Panc1 (cell line): ENCODE results near the gene ZC3H7B. TPM values are rescaled to one million over a fixed set of nuclear protein-coding genes. Genes with fewer than 3 reads are reported as not detected.
A peak's percentile ranks its signal among the peaks of the same experiment; 100 is the strongest.

Source experiments
- ATAC-seq: fragments of 200-7000 bp; cut with Tn5 transposase; 2 replicates; pipeline ENCODE4 v1.9.1; 2020; ENCODE audit warnings: mild to moderate bottlenecking, moderate library complexity
- BruUV-seq: library from RNA; stranded (reverse); fragments of 400-500 nt; replicated peaks from 2 replicates; lab custom pipeline; 2021; lab: Mats Ljungman, UMichigan
- CTCF ChIA-PET: fragments of 300-600 bp; sonication (Branson Sonifier 250); formaldehyde crosslinking; loops from one replicate; lab custom pipeline; 2022; ENCODE audit warnings: antibody characterized with exemption; lab: Charles Lee
- POLR2A ChIA-PET: fragments of 300-600 bp; sonication (Branson Sonifier 250); formaldehyde crosslinking; loops from one replicate; lab custom pipeline; 2022; ENCODE audit warnings: antibody characterized with exemption; lab: Charles Lee
- DNase-seq: peaks from one replicate; pipeline ENCODE4 v3.0.0-alpha.2; 2010; ENCODE audit warnings: low read depth, low spot score
- H3K27ac ChIP-seq: 2 replicates; pipeline ENCODE4 v1.5.1; 2011; ENCODE audit warnings: mild to moderate bottlenecking, low read length, inconsistent platforms
- H3K27me3 ChIP-seq: fragments of 200-500 bp; sonication (Bioruptor generic); 2 replicates; pipeline ENCODE4 v1.6.0; 2014; ENCODE audit warnings: low read length, inconsistent platforms; ENCODE audit not compliant: control insufficient read depth, insufficient read depth
- H3K36me3 ChIP-seq: fragments of 200-500 bp; sonication (Bioruptor generic); 2 replicates; pipeline ENCODE4 v1.5.1; 2014; ENCODE audit warnings: inconsistent platforms, mild to moderate bottlenecking, low read length, moderate library complexity; ENCODE audit not compliant: control insufficient read depth, insufficient read depth
- H3K4me1 ChIP-seq: 2 replicates; pipeline ENCODE4 v1.5.1; 2011; ENCODE audit warnings: inconsistent platforms, mild to moderate bottlenecking, low read length, moderate library complexity; ENCODE audit not compliant: control insufficient read depth, insufficient read depth
- H3K4me3 ChIP-seq, 2 experiments: 2 replicates each; pipeline ENCODE4 v1.5.1; 2011 to 2012; ENCODE audit warnings: low read depth in 2 of 2, low read length in 2 of 2, mild to moderate bottlenecking in 2 of 2, inconsistent platforms in 1 of 2, moderate library complexity in 1 of 2
- H3K9me3 ChIP-seq: fragments of 200-500 bp; sonication (Bioruptor generic); 2 replicates; pipeline ENCODE4 v1.5.1; 2014; ENCODE audit warnings: low read depth, mild to moderate bottlenecking, inconsistent platforms, low read length, moderate library complexity; ENCODE audit not compliant: control insufficient read depth, insufficient read depth
- CTCF ChIP-seq: fragments of 450-650 bp; IDR thresholded peaks from 2 replicates; pipeline ENCODE4 v1.5.1; 2017; ENCODE audit warnings: mild to moderate bottlenecking
- POLR2AphosphoS5 ChIP-seq: IDR thresholded peaks from 2 replicates; pipeline ENCODE4 v1.6.1; 2012; ENCODE audit warnings: mild to moderate bottlenecking, low read depth, low read length, moderate library complexity
- REST ChIP-seq, 2 experiments: IDR thresholded peaks; 2 replicates each; pipeline ENCODE4 v1.6.1; 2011 to 2012; ENCODE audit warnings: low read depth in 2 of 2, control low read depth in 1 of 2, low read length in 1 of 2, mild to moderate bottlenecking in 1 of 2, moderate library complexity in 1 of 2; ENCODE audit not compliant: insufficient read depth in 1 of 2
- SIN3A ChIP-seq: IDR thresholded peaks from 2 replicates; pipeline ENCODE4 v1.6.1; 2012; ENCODE audit warnings: low read depth, mild to moderate bottlenecking, low read length, moderate library complexity, borderline replicate concordance; ENCODE audit not compliant: insufficient read depth
- TCF7L2 ChIP-seq: IDR thresholded peaks from 2 replicates; pipeline ENCODE4 v1.6.1; 2011; ENCODE audit warnings: mild to moderate bottlenecking, low read depth, low read length, inconsistent platforms
- in situ Hi-C: cut with HindIII; loops from 2 replicates; pipeline ENCODE4 v1.10.0; 2016; ENCODE audit warnings: low sequenced_read_pairs, low pct_unique_long_range_greater_than_20kb
- intact Hi-C: fragments of 100-400 bp; cut with micrococcal nuclease; formaldehyde crosslinking; loops from one replicate; pipeline ENCODE4 v1.10.0; 2022; ENCODE audit not compliant: unreplicated experiment
- total RNA-seq: library from RNA; stranded (reverse); gene quantifications from one replicate; pipeline ENCODE4 v1.2.1, GENCODE V29; 2021; ENCODE audit not compliant: unreplicated experiment

Gene ZC3H7B
- total RNA-seq, 1 experiment from 2014 or later, result 62.0 TPM

GRCh38 chr22:41315586-41315985 lies 14.3 kb downstream of the ZC3H7B start:
- no peak for ATAC-seq
- BruUV-seq, result TSS peak; percentile 51
- no peak for DNase-seq
- Histone ChIP-seq H3K4me3 (no peak overlapping the region), H3K27ac (no peak overlapping the region), H3K36me3 (no peaks in the 10 kb centered on the region), H3K9me3 (no peaks in the 10 kb centered on the region), H3K4me1 (no peaks in the 10 kb centered on the region), H3K27me3 (no peaks in the 10 kb centered on the region)
- CTCF ChIA-PET, result no interaction called here
- TF ChIP-seq SIN3A (no peak), POLR2AphosphoS5 (no peak), CTCF (no peak), TCF7L2 (no peak), REST (IDR thresholded peaks at IDR 0.05; ENCODE audit: insufficient read depth in 1 of 2, low read depth in 2 of 2, low read length in 1 of 2) (no peak)
- POLR2A ChIA-PET, result interaction anchor here (0.7 kb wide), 1 partner anchor 11 kb away, joined by 3 read pairs; no protein-coding TSS in a partner anchor
- in situ Hi-C loops (no loop called here), intact Hi-C loops (no loop called here)

- no peaks in the 10 kb centered on the region for H3K9me3 ChIP-seq
- in situ Hi-C loops, result no loop called here
- ChIA-PET CTCF (interaction anchor here (0.7 kb wide), 1 partner anchor 242 kb away, joined by 3 read pairs; no protein-coding TSS in a partner anchor), POLR2A (interaction anchor here (0.6 kb wide), 1 partner anchor 44 kb away, joined by 7 read pairs; no protein-coding TSS in a partner anchor)
- H3K27ac ChIP-seq, result no peak overlapping the region
- no TSS peak for BruUV-seq
- no peaks in the 10 kb centered on the region for H3K27me3 ChIP-seq
- no peak overlapping the region for H3K4me3 ChIP-seq
- H3K36me3 ChIP-seq, result no peaks in the 10 kb centered on the region
- no peaks in the 10 kb centered on the region for H3K4me1 ChIP-seq
- TF ChIP-seq REST (IDR thresholded peaks at IDR 0.05; ENCODE audit: insufficient read depth in 1 of 2, low read depth in 2 of 2, low read length in 1 of 2), result no peak
- TF ChIP-seq CTCF, result no peak
- TF ChIP-seq TCF7L2, result no peak
- no peak for TF ChIP-seq POLR2AphosphoS5
- TF ChIP-seq SIN3A, result no peak
- ATAC-seq (peak; percentile 60), DNase-seq (no peak)
- intact Hi-C loops, result no loop called here
Observed at GRCh38 chr22:41320416-41321240, 19.3 kb downstream of the ZC3H7B start.
